ENCODE data around the gene BIN1.
A peak's percentile ranks its signal among the peaks of the same experiment; 100 is the strongest.

BIN1 gene

DNA sequence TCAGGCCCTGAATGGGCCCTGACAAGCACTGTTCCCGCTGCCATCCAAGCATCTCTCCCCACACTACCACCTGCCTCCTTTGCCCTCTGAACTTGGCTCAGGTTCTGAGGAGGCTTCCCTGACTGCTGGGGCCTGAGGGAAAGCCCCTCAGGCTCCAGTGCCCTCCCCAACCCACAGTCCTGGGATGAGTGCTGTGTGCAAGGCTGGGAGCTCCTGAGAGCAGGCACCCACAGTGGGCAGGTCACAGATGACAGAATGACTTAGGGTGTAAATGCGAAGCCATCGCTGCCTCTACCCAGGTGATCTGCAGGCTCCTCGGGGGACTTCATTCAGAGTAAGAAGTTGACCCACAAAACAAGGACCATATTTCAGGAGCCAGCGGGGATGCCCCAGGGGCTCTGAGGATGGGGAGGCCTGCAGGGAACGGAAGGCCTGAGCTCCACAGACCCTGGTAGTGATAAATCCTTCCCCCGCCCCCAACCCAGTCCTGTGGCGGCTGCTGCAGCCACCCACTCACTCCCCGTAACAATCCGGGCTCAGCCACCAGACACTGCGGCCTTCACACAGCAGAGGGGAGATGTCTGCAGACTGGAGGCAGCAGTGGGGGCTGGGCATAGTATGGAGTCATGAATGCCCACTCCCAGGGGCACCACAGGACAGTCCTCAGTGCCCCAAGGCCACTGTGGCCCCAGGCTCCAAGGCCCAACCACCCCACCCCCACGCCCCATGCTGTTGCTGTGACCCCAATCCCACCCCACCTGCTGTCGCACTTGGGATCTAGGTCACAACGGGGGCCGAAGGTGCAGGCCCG is 8.9 kb downstream of the BIN1 start:
- H3K27ac ChIP-seq = peak overlapping the region; percentile 24
- CTCF ChIA-PET = no interaction called here
- TF ChIP-seq, protein P1, sequence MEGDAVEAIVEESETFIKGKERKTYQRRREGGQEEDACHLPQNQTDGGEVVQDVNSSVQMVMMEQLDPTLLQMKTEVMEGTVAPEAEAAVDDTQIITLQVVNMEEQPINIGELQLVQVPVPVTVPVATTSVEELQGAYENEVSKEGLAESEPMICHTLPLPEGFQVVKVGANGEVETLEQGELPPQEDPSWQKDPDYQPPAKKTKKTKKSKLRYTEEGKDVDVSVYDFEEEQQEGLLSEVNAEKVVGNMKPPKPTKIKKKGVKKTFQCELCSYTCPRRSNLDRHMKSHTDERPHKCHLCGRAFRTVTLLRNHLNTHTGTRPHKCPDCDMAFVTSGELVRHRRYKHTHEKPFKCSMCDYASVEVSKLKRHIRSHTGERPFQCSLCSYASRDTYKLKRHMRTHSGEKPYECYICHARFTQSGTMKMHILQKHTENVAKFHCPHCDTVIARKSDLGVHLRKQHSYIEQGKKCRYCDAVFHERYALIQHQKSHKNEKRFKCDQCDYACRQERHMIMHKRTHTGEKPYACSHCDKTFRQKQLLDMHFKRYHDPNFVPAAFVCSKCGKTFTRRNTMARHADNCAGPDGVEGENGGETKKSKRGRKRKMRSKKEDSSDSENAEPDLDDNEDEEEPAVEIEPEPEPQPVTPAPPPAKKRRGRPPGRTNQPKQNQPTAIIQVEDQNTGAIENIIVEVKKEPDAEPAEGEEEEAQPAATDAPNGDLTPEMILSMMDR (conservative IDR thresholded peaks at IDR 0.05; ENCODE audit: low read depth) = no peak
- POLR2A ChIA-PET (ENCODE audit: low non-redundant PET) = no interaction called here
- DNase-seq (ENCODE audit: low spot score) = no peak

DNA sequence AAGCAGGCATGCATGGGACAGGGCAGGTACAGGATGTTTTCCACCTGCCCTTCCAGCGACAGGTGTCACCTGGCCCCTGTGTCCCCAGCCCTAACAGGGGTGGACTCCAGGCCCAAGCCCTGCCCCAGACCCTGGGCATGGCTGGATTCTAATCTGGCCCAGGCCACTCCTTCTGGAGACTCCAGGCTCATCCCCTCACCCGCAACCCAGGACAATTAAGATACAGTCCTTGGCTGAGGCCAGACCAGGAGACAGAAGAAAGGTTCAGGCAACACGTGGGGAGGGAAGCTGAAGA is 9.5 kb downstream of the BIN1 start:
- POLR2A ChIA-PET (ENCODE audit: low non-redundant PET) = no interaction called here
- CTCF ChIA-PET = no interaction called here
- peak overlapping the region; percentile 67; the same call in 1 of the 2 replicates for H3K27ac ChIP-seq
- no peak for DNase-seq (ENCODE audit: low spot score)
- TF ChIP-seq, protein P1 (conservative IDR thresholded peaks at IDR 0.05; ENCODE audit: low read depth) = no peak

DNA sequence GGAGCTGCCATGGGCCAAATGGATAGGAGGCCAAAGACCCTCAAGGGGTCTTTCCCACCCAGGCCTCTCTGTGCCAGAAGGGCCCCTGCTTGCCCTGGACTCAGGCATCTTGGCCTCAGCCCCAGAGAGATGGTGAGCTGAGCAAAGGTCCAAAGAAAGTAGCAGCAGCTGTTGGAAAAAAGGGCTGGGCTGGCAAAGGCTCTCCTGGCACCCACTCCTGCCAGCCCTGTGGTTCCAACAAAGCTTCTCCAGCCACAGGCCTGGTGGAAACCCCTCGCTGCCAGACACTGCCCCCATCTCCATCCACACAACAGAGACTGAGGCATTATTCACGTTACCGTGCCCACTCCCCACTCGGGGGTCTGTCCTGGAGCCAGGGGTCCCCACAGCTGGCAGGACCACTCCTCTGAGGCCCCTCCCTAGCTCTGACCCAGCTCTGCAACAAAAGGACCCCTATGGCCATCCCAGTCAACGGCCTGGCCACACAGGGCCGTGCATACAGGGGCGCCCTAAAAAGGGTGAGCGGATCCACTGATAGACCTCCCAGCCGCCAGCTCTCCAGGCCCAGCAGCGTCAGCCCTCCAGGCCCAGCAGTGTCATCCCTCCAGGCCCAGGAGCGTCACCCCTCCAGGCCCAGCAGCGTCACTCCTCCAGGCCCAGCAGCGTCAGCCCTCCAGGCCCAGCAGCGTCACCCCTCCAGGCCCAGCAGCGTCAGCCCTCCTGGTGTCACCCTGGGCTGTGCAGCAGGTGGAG is 10.1 kb downstream of the BIN1 start:
- ChIA-PET CTCF (interaction anchor here (1.0 kb wide), 1 partner anchor 29 kb away, joined by 5 read pairs; no protein-coding TSS in a partner anchor), POLR2A (ENCODE audit: low non-redundant PET) (no interaction called here)
- peak overlapping the region; percentile 67; the same call in 1 of the 2 replicates for H3K27ac ChIP-seq
- DNase-seq (ENCODE audit: low spot score) = no peak
- TF ChIP-seq, protein P1 (conservative IDR thresholded peaks at IDR 0.05; ENCODE audit: low read depth) = no peak

DNA sequence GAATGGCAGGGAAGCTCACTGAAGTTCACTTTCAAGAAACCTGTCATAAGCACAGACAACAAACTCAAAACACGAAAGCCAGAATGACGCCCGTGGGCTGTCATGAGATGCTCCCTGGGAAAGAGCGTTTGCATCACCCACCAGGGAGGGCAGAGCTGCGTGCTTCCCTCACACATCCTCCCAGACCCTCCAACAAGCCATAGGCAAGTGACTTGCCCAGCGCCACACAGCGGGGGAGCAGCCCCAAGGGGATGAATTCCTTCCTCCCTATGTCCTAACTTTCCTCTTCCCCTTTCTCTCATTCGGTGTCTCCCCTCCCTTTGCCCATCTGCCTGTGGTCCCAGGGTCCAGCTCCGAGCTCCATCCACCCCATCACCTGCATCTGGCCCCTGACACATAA is 10.7 kb downstream of the BIN1 start:
- POLR2A ChIA-PET (ENCODE audit: low non-redundant PET) = no interaction called here
- CTCF ChIA-PET = interaction anchor here (1.0 kb wide), 1 partner anchor 29 kb away, joined by 5 read pairs; no protein-coding TSS in a partner anchor
- DNase-seq (ENCODE audit: low spot score) = no peak
- peak overlapping the region; percentile 67; the same call in 1 of the 2 replicates for H3K27ac ChIP-seq
- TF ChIP-seq, protein P1 (conservative IDR thresholded peaks at IDR 0.05; ENCODE audit: low read depth) = no peak

DNA sequence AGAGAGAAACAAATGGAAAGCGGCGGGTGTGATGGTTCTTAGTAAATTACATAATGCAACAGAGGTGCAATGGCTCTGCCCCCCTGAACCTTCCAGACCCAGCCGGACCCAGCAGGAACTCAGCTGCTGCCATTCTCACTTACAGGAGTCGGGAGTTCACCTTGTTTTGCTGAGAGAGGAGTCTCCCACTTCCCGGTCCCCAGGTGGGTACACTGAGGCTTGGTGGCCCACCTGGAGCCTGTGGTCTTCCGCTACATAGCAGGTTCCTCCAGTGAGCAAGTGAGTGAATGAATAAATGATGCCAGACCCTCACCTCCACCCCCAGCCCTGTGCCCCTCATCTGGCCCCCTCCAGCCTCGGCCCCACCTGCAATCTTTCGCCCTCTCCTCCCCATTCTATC is 11.2 kb downstream of the BIN1 start:
- TF ChIP-seq, protein P1 (conservative IDR thresholded peaks at IDR 0.05; ENCODE audit: low read depth) = no peak
- ChIA-PET POLR2A (ENCODE audit: low non-redundant PET) (no interaction called here), CTCF (interaction anchor here (1.0 kb wide), 1 partner anchor 28 kb away, joined by 5 read pairs; no protein-coding TSS in a partner anchor)
- peak overlapping the region; percentile 67 for H3K27ac ChIP-seq
- no peak for DNase-seq (ENCODE audit: low spot score)

DNA sequence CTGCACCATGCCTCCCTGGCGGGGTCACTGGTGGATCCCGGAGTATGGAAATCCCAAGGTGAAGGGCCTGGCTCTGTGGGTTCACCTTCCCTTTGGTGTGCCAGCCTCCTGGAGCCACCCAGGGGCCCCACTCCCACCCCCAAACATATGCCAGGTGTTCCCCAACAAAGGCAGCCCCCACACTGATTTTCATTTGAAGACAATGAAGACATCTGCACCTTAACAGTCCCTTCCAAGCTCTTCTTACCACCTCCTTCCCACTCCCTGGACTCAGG is 11.7 kb downstream of the BIN1 start:
- H3K27ac ChIP-seq = peak overlapping the region; percentile 67
- TF ChIP-seq, protein P1 (conservative IDR thresholded peaks at IDR 0.05; ENCODE audit: low read depth) = no peak
- ChIA-PET POLR2A (ENCODE audit: low non-redundant PET) (no interaction called here), CTCF (no interaction called here)
- DNase-seq (ENCODE audit: low spot score) = no peak
